ENCODE data around the gene MIA.
"Not testable (repeated sequence)": the region's sequence is repeated elsewhere in the genome, so short reads cannot be mapped to it uniquely, and the experiment has no call there.

The MIA gene

DNA sequence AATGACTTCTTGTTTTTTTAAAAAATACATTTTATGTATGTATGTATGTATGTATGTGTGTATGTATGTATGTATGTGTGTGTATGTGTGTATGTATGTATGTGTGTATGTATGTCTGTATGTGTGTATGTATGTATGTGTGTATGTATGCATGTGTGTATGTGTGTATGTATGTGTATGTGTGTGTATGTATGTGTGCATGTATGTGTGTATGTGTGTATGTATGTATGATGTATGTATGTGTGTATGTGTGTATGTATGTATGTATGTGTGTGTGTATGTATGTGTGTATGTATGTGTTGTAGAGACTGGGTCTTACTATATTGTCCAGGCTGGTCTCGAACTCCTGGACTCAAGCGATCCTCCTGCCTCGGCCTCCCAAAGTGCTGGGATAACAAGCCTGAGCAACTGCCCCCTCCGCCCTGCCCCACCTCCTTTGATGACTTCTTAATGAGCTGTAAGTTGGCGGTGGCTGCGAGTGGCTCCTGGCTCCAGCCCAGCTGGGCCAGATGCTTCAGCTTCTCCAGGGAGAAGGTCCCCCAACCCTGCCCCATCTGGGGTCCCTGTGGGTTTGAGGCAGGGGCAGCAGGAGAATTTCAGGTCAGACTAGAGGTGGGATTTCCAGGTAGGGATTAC lies 50.3 kb downstream of the MIA start:
- not testable (repeated sequence) for H3K4me1 ChIP-seq (ENCODE audit: control insufficient read depth, insufficient read depth, low read length, unreplicated experiment); H3K27ac ChIP-seq (ENCODE audit: low read depth, low read length); H3K4me3 ChIP-seq (ENCODE audit: low read depth, low read length)

DNA sequence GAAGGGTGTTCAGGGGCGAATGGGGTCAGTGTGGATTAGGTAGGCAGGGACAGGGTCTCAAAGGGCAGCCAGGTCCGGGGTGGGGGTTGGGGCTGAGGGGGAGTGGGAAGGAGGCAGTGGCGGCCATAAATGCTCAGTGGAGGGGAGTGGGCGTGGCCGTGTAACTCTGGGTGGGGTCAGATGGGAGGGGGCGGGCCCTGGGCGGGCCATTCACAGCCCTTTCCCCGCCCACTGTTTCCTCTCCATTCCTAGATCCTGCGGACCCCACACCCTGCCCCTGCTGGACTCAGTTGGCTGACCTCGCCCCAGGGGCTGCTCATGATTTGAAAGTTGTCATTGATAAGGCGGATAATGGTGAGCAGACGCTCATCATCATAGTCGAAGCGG lies 51.0 kb downstream of the MIA start:
- H3K4me1 ChIP-seq (ENCODE audit: control insufficient read depth, insufficient read depth, low read length, unreplicated experiment); H3K4me3 ChIP-seq (ENCODE audit: low read depth, low read length); H3K36me3 ChIP-seq (ENCODE audit: insufficient read depth, low read length); H3K27me3 ChIP-seq (ENCODE audit: insufficient read depth, low read length); H2AFZ ChIP-seq (ENCODE audit: low read length, unreplicated experiment); H3K27ac ChIP-seq (ENCODE audit: low read depth, low read length); H3K79me2 ChIP-seq (ENCODE audit: control insufficient read depth, insufficient read depth, low read length, unreplicated experiment): not testable (repeated sequence)

More for the DNA sequence above, 50.3 kb downstream of the MIA start:
- not testable (repeated sequence) for H3K27me3 ChIP-seq (ENCODE audit: insufficient read depth, low read length); H2AFZ ChIP-seq (ENCODE audit: low read length, unreplicated experiment); H3K79me2 ChIP-seq (ENCODE audit: control insufficient read depth, insufficient read depth, low read length, unreplicated experiment); H3K36me3 ChIP-seq (ENCODE audit: insufficient read depth, low read length)

DNA sequence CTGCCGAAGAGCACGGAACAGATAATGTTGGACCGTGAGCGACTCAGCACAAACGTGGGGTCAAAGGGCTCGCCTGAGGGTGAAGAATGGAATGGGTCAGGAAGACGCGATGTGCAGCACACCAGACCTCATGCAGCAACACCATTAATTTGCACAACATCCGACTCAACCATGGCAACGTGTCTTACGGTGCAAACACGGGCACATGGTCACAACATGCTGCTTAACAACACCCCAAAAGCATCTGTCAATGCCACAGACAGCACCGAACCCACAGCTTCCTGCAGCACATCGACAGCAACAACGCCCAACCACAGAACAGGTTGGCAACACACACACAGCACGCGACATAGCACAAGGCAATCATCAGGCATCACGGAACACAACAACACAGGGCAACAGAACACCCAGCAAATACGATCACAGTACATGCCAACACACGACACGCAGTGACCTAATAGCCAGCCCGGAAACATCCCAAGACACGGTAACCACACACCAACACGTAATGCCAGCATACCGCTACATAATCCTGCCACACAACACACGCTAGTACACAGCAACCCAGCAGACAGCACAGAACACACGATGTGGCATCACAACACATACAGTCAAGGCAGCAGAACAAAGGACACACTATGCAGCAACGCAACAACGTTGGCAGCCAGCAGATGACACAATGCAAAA lies 51.5 kb downstream of the MIA start:
- H3K27ac ChIP-seq (ENCODE audit: low read depth, low read length); H3K79me2 ChIP-seq (ENCODE audit: control insufficient read depth, insufficient read depth, low read length, unreplicated experiment); H3K27me3 ChIP-seq (ENCODE audit: insufficient read depth, low read length); H3K4me3 ChIP-seq (ENCODE audit: low read depth, low read length); H3K4me1 ChIP-seq (ENCODE audit: control insufficient read depth, insufficient read depth, low read length, unreplicated experiment); H3K36me3 ChIP-seq (ENCODE audit: insufficient read depth, low read length); H2AFZ ChIP-seq (ENCODE audit: low read length, unreplicated experiment): not testable (repeated sequence)

All from ACC112 (cell line).